HG03064 (cell line): ENCODE measurements around the gene MPP1.

Source experiments
- ATAC-seq: cut with Tn5 transposase; IDR thresholded peaks from one replicate; pipeline ENCODE4 v1.9.1; 2021; ENCODE audit warnings: low read depth; ENCODE audit not compliant: unreplicated experiment

The MPP1 gene

DNA sequence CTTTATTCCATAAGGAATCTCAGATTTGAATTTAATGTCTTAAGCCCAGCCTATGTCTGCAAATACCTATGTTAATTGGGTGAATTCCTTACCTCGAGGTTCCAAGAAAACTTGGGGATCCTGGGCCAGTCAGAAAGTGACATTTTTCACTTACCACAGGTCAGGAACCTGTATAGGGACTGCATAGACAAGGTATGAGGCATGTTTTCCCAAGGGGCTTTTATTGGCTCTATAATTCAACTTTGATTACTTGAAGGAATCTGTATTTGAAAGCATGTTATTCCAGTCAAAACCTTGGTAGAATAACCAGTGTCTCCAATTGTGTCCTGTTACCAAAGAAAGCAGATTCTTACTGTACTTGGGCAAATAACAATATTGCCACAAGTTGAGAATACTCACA lies 8.5 kb upstream of the MPP1 start:
- no peak for ATAC-seq

DNA sequence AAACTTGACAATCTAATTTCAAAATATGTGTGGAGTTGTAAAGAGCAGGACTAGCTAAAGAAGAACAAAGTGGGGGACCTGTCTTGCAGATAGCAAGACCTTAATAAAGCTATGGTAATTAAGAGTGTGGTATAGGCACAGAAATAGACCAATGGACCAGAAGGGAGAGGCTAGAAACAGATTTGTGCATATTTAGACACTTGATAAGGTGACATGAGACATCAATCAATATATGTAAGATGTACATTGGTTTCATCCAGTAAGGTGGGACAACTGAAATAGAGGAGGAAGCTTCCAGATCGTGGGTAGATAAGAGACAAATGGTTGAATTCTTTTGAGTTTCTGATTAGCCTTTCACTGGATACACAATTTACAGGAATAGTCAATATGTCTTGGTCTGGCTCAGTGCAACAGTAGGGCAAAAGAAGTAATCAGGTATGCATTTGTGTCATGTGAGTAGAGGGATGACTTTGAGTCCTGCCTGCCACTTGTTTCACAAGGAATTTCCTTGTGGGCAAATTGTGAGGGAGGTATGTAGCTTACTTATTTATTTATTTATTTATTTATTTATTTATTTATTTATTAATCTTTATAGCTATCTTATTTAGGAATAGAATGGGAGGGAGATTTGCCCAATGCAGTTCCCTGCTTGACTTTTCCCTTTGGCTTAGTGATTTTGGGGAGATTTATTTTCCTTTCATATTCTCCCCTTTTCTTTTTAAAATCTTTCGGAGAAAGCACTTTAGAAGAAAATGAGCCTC lies 7.2 kb upstream of the MPP1 start:
- no peak for ATAC-seq

DNA sequence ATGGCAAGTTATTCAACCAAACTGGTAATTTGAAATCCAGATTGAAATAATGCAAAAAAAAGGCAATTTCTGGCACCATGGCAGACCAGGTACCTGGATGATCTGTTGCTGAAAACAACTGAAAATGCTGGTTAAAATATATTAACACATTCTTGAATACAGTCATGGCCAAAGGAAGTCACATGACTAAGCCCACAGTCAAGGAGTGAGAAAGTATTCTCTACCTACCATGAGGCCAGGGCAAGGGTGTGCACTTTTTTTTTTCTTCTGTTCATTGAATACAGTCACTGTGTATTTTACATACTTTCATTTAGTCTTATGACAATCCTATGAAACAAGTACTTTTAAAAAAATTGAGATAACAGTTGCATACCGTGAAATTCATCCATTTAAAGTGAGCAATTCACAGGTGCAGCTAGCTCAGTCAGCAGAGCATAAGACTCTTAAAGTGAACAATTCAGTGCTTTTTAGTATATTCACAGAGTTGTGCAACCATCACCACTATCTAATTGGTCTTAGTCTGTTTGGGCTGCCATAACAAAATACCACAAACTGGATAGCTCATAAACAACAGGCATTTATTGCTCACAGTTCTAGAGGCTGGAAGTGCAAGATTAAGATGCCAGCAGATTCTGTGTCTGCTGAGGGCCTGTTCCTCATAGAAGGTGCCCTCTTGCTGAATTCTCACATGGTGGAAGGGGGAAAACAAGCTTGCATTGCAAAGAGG lies 4.8 kb upstream of the MPP1 start:
- no peak for ATAC-seq

DNA sequence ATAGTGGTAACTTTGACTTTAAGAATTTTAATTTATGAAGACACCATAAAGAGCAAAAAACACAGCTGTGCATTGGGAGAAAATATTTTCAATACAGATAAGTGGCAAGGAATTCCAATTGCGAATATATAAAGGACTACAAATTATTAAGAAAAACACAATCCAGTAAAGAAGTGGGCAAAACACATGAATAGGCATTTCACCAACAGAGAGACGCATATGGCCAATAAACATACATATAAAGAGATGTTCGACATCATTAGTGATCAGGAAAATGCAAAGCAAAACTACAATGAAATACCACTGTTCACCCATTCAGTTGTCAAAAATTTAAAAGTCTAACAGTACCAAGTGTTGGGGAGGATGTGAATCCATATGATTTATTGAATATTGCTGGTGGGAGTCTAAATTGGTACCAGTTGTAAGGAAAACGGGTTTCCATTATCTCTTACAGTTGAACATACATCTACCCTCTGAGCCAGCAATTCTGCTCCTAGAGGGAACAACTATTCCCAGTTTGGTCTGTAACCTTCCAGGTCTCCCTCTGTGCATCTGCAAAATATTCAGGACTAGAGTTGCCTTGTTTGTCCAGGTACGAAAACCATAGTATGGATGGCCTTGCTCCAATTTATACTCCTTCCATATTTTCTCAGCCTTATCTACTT lies 1.7 kb upstream of the MPP1 start:
- no peak for ATAC-seq

DNA sequence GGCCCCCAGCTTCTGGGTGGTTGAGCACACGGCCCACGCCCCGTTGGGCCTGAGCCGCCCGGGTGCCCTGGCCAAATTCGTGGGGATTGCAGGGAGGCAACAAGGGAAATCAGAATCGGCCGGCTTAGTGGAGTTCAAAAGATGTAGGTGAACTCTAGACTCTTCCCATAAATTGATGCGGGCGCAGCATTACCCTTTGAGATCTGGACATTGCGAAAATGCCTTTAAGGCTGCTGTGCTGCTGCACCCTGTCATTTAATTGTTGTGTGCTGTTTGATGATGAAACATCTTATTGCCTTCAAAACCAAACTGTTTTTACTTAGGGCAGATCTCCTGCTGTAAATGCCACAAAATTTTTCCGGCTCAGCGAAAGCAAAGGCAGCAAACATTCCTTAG lies 409 bp upstream of the MPP1 start:
- ATAC-seq, result no peak

DNA sequence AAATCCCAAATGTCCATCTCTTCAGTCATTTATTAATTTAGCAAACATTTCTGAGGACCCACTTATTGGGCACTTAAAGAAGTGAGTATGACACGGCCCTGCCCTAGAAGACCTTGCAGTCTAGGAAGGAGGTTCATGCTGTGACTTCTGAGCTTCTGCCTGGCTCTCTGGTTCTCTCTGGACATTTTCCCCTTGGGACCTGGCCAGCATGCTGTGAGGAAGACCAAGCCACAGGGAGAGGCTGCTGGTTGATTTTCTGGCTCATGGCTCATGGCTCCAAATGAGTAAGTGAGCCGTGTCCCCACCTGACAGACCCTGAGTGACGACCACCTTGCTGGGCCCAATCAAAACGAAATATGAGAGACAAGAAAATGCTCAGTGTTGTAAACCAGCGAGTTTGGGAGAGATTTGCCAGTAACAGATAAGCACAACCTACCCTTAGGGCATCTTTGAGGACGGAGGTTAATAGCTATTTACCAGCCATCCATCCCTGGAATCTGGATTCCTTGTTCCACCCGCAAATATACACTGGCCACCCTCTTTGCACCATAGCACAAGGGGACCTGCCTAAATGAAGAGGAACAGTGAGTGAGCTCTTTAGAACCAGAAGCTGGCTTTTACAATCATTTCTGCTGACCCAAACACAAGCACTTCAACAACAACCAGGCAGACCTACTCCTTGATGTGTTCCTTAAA lies 876 bp downstream of the MPP1 start:
- ATAC-seq, result no peak

DNA sequence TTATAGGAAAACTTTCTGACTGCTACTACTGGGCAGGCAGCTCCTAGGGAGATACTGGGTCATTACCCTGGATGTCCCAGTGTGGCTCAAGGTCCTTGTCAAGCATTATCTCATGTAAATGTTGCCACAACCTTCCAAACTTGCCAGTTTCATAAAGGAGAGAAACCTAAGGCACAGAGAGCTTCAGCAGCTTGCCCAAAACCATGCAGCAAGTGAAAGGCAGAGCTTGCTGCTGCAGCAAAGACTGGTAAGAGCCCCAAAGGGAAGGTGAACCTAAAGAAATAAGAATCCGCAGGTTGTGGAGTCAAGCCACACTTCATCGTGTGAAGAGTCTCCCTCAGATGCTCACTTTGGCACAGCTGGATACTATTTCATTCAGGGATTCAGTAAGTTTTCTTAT lies 2.3 kb downstream of the MPP1 start:
- ATAC-seq, result no peak

DNA sequence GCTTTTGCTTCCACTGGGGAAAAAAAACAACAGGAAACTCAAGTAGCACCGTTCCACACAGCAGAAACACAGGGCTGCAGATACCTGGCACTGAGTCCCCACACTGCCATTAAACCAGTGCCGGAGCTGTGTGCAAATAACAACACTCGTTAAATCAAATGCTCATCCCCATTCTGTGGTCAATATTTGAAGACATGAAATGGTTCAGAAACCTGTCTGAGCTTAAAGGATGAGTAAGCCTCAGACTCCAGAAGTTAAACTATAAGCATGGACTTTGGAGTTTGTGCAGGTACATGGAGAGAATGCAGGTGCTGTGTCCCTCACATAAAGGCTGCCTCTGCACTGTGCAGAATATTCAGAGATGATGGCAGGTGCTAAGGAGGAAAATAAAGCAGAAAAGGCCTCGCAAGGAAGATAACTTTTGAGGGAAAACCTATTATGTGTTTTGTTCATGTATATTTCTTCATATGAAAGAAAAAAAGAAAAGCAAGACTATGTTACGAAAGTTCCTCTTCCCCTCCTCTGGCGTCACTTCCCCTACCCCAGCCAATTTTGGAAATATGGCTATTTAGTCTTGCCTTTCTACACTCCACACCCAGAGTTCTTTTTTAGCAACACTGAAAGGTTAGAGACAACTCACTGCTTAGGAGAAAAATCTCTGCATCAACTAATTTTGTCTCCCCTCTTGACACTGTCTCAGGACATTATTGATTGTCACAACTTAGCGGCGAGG lies 4.6 kb downstream of the MPP1 start:
- ATAC-seq, result no peak

DNA sequence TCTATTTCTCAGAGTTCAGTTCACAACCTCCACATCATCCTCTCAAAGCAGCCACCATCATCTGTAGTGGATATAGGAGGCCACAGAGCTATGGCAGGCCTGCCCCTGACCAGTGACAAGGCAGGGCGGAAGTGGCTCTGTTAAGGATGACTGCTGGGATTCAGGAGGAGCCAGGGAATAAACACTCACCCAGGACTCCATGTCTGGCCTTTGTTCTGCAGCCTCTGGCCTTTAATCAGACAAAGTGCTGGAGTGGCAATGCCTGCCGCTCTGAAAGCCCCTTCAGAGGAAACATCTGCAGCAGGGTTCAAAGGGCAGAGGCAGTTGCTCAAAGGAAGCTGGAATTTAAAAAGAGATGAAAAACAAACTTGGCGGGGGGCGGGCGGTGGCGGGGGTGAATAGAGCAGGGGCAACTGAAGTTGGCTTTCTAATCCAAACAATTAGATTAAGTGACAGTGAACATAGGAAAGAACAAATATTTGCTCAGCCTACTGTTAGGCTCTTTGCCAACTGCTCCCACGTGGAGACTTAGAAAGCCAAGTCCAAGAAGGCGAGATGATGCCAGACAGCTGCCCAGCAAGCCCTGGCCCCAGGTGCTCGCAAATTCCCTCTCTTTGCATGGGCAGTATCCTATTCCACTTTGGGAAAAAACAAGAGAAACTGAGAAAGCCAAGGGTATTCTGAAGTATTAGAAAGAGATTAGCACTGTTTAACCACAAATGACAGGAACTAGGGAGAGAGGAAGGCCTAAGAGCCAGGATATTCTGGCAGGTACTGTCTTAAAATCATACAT lies 5.5 kb downstream of the MPP1 start:
- no peak for ATAC-seq

DNA sequence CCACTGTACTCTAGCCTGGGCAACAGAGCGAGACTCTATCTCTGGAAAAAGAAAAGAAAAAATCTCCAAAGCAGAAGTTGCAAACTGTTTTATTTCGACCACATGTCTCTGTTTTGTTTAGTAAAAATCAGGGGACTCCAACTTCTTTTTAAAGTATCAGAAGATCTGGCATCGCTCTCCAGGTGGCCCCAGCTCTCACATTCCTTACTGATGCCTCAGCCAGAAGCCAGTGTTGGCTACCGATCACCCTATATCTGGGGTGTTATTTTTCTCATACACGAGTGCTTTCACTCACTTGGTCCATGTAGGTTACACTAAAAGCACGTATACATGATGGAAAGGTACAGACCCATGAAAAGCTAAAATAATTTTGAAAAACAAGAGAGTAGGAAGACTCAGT lies 8.3 kb downstream of the MPP1 start:
- no peak for ATAC-seq

DNA sequence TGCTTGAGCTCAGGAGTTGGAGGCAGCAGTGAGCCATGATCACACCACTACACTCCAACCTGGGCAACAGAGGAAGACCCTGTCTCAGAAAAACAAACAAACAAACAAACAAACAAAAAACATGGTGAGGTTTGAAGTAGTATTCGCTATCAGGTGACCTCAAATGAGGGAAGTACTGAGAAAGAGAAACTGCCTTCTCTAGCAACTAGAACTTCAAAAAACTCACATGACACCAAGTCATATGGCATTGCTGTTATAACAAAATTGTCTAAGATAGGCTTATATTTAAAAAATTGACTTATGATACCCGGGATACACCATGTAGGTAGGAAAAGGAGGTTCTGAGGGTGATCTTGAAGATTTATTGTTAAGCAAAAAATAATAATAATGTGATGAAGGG lies 10.3 kb downstream of the MPP1 start:
- no peak for ATAC-seq

DNA sequence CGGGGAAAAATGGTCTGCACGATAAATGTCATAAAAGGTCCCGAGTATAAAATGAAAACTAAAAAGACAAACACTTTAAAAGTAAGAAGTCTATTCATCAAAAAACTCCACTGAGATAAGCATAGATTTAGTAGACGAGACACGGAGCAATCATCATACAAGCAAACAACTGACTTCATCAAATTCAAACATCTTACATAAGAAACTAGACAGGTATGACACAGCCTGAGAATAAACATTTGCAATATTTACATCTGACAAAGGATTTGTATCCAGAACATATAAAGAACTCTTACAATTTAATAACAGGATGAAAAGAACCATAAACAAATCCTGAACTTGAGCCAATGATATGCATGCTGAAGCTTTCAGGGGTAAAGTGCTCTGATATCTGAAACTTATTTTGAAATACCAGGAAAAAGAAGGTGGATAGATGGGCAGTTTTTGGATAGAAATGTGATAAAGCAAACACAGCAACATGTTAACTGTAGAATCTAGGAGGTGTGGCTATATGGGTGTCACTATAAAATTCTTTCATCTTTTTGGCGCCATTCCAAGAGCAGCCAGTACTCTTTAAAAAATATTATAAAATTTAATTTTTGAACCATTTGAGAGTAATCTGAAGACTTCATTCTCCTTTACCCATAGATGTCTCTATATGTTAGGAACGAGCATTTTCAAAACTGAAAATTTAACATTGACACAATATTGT lies 12.0 kb downstream of the MPP1 start:
- no peak for ATAC-seq

DNA sequence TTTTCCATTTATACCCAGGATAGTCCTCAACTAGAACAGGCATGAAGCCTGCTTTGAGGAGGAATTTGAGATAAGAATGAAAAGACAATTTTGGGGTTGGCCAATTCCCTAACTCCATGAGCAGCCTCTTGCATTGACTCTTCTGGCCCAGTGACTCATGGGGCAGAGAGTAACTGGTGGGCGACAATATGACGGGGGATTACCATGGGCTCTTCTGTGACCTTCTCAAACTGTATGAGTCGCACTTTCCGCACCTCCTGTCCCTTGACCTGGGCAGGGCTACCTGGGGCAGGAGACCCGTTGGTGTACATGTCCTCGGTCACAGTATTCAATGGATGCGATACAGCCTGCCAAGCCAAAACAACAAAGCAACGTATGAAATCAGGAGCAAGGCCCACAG lies 13.3 kb downstream of the MPP1 start:
- no peak for ATAC-seq

DNA sequence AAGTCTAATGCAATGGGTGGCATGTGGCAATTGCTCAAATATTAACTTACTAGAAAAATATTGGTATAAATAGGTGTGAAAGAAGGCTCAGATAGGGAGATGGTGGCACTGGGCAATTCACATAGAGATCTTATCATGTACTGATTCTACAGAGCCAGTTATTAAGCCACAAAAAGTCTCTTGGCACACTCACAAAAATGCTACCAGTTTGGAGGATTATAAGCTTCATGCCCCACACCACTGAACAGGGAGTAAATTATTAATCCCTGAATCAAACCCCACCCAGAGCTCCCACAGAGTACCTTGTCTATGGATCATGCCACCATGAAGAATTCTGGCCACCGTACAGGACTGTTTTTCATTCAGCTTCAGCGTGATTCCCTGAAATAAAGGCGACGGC lies 13.8 kb downstream of the MPP1 start:
- ATAC-seq, result no peak

DNA sequence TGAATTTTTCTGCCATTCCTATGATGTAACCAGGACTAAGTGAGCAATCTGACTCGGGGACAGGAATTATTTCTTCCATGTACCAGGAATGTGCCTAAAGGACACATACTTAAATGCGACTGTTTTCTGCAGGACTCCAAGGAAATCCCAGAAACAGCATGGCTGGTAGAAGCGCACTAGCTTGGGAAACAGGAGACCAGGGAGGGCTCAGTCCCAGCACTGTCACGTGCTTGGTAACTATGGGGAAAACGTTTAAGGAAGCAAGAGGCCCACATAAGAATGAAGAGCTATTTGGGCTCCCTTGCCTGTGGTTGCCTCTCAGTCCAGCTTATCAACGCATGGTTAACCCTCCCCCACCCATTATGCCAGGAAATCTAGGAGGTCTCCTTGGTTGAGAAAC lies 19.6 kb downstream of the MPP1 start:
- ATAC-seq, result no peak

DNA sequence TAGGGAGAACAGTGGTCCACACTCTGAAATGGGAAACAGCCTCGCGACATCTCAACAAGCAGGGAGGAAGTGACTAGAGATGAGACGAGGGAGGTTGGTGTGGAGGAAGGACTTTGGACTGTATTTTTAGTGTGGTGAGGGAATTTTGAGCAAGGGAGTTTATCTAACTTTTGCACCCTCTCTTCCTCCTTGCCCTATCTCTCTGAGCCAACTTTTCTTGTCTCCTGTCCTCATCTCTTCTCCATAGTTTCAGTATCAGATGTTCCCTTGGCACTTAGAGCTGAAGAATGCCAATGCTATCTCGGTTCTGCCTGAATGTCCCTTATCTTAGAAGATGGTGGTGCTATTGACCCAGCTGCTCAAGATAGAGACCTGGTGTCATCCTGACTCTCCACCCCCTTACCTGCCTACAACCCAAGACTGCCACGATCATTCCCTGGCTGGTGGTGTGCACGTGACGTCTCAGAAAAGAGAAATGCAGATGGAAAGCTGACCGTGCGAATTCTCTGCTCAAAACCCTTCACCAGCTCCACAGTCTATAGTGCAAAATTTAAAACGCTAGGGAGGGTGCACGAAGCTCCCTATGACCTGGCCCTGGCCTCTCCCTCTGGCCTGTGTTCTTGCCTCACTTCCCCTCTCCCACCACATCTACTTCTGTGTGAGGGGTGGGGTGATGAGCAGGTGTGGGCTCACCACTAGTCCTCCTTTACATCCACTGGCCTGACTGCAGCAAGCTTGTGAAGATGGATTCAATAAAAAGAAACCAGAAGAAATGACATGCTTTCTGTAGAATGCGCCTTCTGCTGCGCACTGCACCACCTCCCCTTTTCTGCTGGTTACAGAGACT lies 20.9 kb downstream of the MPP1 start:
- ATAC-seq, result no peak

DNA sequence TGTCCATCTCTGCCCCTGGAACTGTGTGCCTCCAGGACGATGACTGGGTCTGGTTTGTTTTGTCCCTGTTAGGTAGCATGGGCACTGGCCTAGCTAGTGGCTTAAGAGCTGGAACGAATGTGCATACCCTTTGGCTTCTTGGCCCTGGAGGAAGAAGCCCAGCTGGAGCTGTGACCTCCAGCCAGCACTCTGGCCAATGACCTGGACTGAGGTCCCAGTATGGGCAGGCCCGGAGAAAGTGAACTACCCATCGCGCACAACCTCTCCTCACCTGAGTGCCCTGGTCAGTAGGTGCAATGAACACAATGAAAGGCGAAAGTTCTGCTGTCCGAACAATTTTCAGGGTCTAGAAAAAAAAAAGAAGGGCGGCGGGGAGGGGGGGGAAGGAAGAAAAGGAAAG lies 24.3 kb downstream of the MPP1 start:
- no peak for ATAC-seq

DNA sequence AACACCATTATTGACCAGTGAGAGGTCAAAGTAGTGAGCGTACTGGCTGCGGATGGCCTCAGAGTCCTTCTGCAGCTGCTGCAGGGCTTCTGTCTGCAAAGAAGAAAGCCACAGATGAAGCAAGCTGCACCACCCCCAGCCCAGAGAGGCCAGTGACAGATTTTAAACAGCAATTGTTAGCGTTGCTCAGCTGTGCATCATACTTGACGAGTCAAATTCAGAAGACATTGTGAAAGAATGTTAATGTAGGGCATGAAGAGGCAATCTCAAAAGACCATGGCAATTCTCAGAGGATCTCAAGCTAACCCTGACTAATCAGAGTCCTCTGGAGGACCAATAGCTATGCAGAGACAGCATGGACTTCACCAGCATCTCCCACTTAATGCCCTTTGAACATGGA lies 26.0 kb downstream of the MPP1 start:
- no peak for ATAC-seq
